ENCODE results near the gene VSIG10L2.

- TF ChIP-seq CTCF (IDR thresholded peaks at IDR 0.05) (no peak), POLR2A (IDR thresholded peaks at IDR 0.05) (no peak)
Observed at GRCh38 chr11:125959511-125959910, 13.7 kb downstream of the VSIG10L2 start.
